OCI-LY1 (cell line): ENCODE measurements around the gene GALNTL6.
"Not testable (repeated sequence)": the region's sequence is repeated elsewhere in the genome, so short reads cannot be mapped to it uniquely, and the experiment has no call there.

Experiments used
- H2AFZ ChIP-seq: fragments of 200-600 bp; sonication (generic), shearing (Covaris generic); 2 replicates; pipeline ENCODE4 v1.6.0; 2014; ENCODE audit warnings: antibody characterized with exemption, mild to moderate bottlenecking, low read length
- H3F3A ChIP-seq: fragments of 200-600 bp; sonication (generic), shearing (Covaris generic); 2 replicates; pipeline ENCODE4 v1.6.0; 2014; ENCODE audit warnings: mild to moderate bottlenecking, antibody characterized with exemption, low read length, moderate library complexity; ENCODE audit not compliant: insufficient read depth
- H3K27ac ChIP-seq: fragments of 200-600 bp; sonication (generic); 2 replicates; pipeline ENCODE4 v1.5.1; 2014; ENCODE audit warnings: low read length, mixed run types, mild to moderate bottlenecking, low read depth; ENCODE audit not compliant: poor library complexity, severe bottlenecking
- H3K27me3 ChIP-seq: fragments of 200-600 bp; sonication (generic); 2 replicates; pipeline ENCODE4 v1.6.0; 2014; ENCODE audit warnings: antibody characterized with exemption, mild to moderate bottlenecking, low read length, moderate library complexity; ENCODE audit not compliant: insufficient read depth
- H3K36me3 ChIP-seq: fragments of 200-600 bp; sonication (generic); 2 replicates; pipeline ENCODE4 v1.6.1; 2014; ENCODE audit warnings: mild to moderate bottlenecking, antibody characterized with exemption, low read length, moderate library complexity, mixed read lengths; ENCODE audit not compliant: insufficient read depth
- H3K4me1 ChIP-seq: fragments of 200-600 bp; sonication (generic); 2 replicates; pipeline ENCODE4 v1.5.1; 2014; ENCODE audit warnings: mild to moderate bottlenecking, low read length, moderate library complexity; ENCODE audit not compliant: insufficient read depth, severe bottlenecking
- H3K4me2 ChIP-seq: fragments of 200-600 bp; sonication (generic), shearing (Covaris generic); 2 replicates; pipeline ENCODE4 v1.6.1; 2014; ENCODE audit warnings: low read length
- H3K4me3 ChIP-seq: fragments of 200-600 bp; sonication (generic); 2 replicates; pipeline ENCODE4 v1.5.1; 2014; ENCODE audit warnings: low read length, low read depth, mild to moderate bottlenecking, mixed read lengths; ENCODE audit not compliant: poor library complexity, severe bottlenecking
- H3K79me2 ChIP-seq: fragments of 200-600 bp; shearing (Covaris generic); 2 replicates; pipeline ENCODE4 v1.6.1; 2016; ENCODE audit warnings: mixed run types, low read length, mixed read lengths; ENCODE audit not compliant: insufficient read depth
- H3K9ac ChIP-seq: fragments of 200-600 bp; sonication (generic), shearing (Covaris generic); 2 replicates; pipeline ENCODE4 v1.6.1; 2014; ENCODE audit warnings: mild to moderate bottlenecking, low read length, mixed read lengths
- H3K9me2 ChIP-seq: fragments of 200-600 bp; sonication (generic), shearing (Covaris generic); 2 replicates; pipeline ENCODE4 v1.6.1; 2014; ENCODE audit warnings: low read depth, mild to moderate bottlenecking, low read length, mixed read lengths
- H3K9me3 ChIP-seq: fragments of 200-600 bp; shearing (Covaris generic); 2 replicates; pipeline ENCODE4 v1.6.1; 2014; ENCODE audit warnings: low read length, mixed read lengths
- H4K20me1 ChIP-seq: fragments of 200-600 bp; sonication (generic), shearing (Covaris generic); 2 replicates; pipeline ENCODE4 v1.6.0; 2016; ENCODE audit warnings: mild to moderate bottlenecking, low read length; ENCODE audit not compliant: insufficient read depth
- CTCF ChIP-seq: fragments of 200-600 bp; sonication (generic), shearing (Covaris generic); IDR thresholded peaks from 2 replicates; pipeline ENCODE4 v1.5.1; 2017; ENCODE audit warnings: mild to moderate bottlenecking, antibody characterized with exemption, low read length, moderate library complexity, mixed read lengths
- EZH2 ChIP-seq: fragments of 200-600 bp; sonication (generic), shearing (Covaris generic); IDR thresholded peaks from 2 replicates; pipeline ENCODE4 v1.8.0; 2017; ENCODE audit warnings: borderline replicate concordance, mixed run types, mild to moderate bottlenecking, antibody characterized with exemption, low read length, moderate library complexity, mixed read lengths

GALNTL6 gene

GRCh38 chr4:173018446-173018845 lies 1205.2 kb downstream of the GALNTL6 start:
- Histone ChIP-seq H3K9ac (no peak overlapping the region), H3K27me3 (no peaks in the 10 kb centered on the region), H3F3A (no peaks in the 10 kb centered on the region), H4K20me1 (no peaks in the 10 kb centered on the region), H3K4me1 (no peaks in the 10 kb centered on the region), H2AFZ (no peak overlapping the region), H3K36me3 (no peaks in the 10 kb centered on the region), H3K4me3 (no peak overlapping the region), H3K79me2 (no peaks in the 10 kb centered on the region), H3K27ac (no peak overlapping the region), H3K9me3 (no peaks in the 10 kb centered on the region), H3K4me2 (no peak overlapping the region), H3K9me2 (no peaks in the 10 kb centered on the region)
- TF ChIP-seq EZH2 (no peak), CTCF (no peak)

GRCh38 chr4:173019664-173020063 lies 1206.5 kb downstream of the GALNTL6 start:
- no peaks in the 10 kb centered on the region for H3K36me3 ChIP-seq
- no peaks in the 10 kb centered on the region for H3K9me2 ChIP-seq
- H2AFZ ChIP-seq: no peak overlapping the region
- H3K9ac ChIP-seq: no peak overlapping the region
- H3K4me1 ChIP-seq: no peaks in the 10 kb centered on the region
- no peaks in the 10 kb centered on the region for H3F3A ChIP-seq
- H4K20me1 ChIP-seq: no peaks in the 10 kb centered on the region
- H3K4me2 ChIP-seq: no peak overlapping the region
- H3K4me3 ChIP-seq: no peak overlapping the region
- no peaks in the 10 kb centered on the region for H3K79me2 ChIP-seq
- TF ChIP-seq EZH2 (no peak), CTCF (no peak)
- no peaks in the 10 kb centered on the region for H3K9me3 ChIP-seq
- no peak overlapping the region for H3K27ac ChIP-seq
- H3K27me3 ChIP-seq: no peaks in the 10 kb centered on the region

- not testable (repeated sequence) for H3K9me3 ChIP-seq, H3K9ac ChIP-seq, H3F3A ChIP-seq, H3K36me3 ChIP-seq, H3K4me2 ChIP-seq, H3K27ac ChIP-seq, H3K4me3 ChIP-seq, H3K27me3 ChIP-seq, H3K79me2 ChIP-seq, H2AFZ ChIP-seq, H4K20me1 ChIP-seq, H3K4me1 ChIP-seq, H3K9me2 ChIP-seq
Measured at GRCh38 chr4:173021746-173022573, 1208.8 kb downstream of the GALNTL6 start.

GRCh38 chr4:173024203-173024602 lies 1211.0 kb downstream of the GALNTL6 start:
- Histone ChIP-seq H3K9me2 (no peaks in the 10 kb centered on the region), H3K9ac (no peak overlapping the region), H3K27me3 (no peaks in the 10 kb centered on the region), H3K27ac (no peak overlapping the region), H2AFZ (no peak overlapping the region), H4K20me1 (no peaks in the 10 kb centered on the region), H3F3A (no peaks in the 10 kb centered on the region), H3K79me2 (no peaks in the 10 kb centered on the region), H3K4me1 (no peaks in the 10 kb centered on the region), H3K4me3 (no peak overlapping the region), H3K9me3 (no peaks in the 10 kb centered on the region), H3K36me3 (no peaks in the 10 kb centered on the region), H3K4me2 (no peak overlapping the region)
- TF ChIP-seq CTCF (no peak), EZH2 (no peak)
